NOMO-1 (cell line): ENCODE results near the gene BATF.

Experiments used
- DNase-seq, 2 experiments: peaks; one replicate each; lab custom pipeline; 2025; ENCODE audit not compliant: unreplicated experiment in 2 of 2; lab: John Stamatoyannopoulos, UW

BATF gene

GRCh38 chr14:75499084-75499875 lies 23.0 kb upstream of the BATF start:
- DNase-seq: no peak

GRCh38 chr14:75501080-75501479 lies 21.2 kb upstream of the BATF start:
- no peak for DNase-seq

DNA sequence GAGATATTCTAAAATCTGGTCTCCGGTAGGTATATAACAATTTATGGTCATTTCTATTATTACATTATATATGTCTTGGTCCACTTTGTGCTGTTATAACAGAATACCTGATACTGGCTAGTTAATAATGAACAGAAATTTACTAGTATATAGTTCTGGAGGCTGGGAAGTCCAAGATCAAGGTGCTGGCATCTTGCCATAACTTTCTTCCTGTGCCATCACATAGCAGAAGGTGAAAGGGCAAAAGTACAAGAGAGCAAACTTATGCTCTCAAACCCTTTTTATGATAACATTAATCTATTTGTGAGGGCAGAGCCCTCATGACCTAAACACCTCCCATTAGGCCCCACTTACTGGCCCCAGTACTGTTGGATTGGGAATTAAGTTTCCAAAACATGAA lies 17.9 kb upstream of the BATF start:
- no peak for DNase-seq

GRCh38 chr14:75506930-75507329 lies 15.3 kb upstream of the BATF start:
- no peak for DNase-seq

- no peak for DNase-seq
Measured at GRCh38 chr14:75510547-75510946, 11.7 kb upstream of the BATF start.

DNA sequence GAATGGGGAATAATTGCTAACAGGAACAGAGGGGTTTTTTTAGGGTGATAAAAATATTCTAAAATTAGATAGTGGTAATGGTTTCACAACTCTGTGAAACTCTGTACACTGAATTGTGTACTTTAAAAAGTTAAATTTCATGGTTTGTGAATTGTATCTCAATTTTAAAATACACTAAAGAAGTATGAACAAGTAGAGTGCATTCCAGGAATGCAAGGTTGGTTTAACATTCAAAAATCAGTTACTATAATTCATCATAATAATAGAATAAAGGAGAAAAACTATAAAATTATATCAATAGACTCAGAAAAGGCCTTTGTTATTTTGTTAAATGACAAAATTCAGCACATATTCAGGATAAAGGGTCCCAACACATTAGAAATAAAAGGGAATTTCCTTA lies 11.1 kb upstream of the BATF start:
- no peak for DNase-seq

GRCh38 chr14:75513911-75514672 lies 8.2 kb upstream of the BATF start:
- DNase-seq: no peak

GRCh38 chr14:75514673-75515628 lies 7.3 kb upstream of the BATF start:
- DNase-seq: peak; percentile 75 to 85

GRCh38 chr14:75515629-75515996 lies 6.7 kb upstream of the BATF start:
- peak; percentile 69 to 89 for DNase-seq

GRCh38 chr14:75518625-75519024 lies 3.6 kb upstream of the BATF start:
- DNase-seq: peak; percentile 13 to 41

DNA sequence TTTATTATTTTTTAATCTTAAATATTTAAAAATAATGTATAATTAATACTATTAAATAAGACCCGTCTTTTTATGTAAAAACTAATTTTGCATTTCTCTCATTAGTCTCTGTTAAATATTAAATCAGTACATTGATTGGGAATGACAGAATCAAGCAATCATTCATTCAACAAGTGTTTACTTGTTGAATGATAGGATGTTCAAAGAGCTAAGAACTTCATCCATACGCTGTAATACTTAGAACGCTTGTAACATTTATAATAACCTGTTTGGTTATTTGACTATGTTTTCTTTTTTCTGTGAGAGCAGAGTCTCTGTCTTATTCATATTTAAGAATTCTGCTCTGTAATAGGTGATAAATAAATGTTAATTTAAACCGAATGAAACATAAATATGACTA lies 2.9 kb upstream of the BATF start:
- DNase-seq: no peak

- DNase-seq: no peak
Measured at GRCh38 chr14:75519826-75520728, 2.2 kb upstream of the BATF start.

DNA sequence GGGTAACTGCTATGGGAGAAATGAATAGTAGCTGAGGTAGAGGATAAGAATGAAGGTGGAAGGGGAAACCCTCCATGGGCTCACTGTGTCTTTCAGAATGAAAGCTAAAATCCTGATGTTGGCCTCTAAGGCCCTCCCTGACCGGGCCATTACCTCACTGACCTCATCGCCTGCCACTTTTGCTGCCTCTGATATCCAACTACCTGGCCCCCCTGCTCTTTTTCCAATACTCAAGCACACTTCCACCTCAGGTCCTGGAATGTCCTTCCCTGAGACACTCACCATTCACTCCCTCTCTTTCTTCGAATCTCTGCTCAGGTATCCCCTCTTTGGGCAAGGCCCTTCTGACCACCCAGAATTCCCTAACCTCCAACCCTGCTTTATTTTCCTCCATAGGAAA lies 1.4 kb upstream of the BATF start:
- DNase-seq: no peak

DNA sequence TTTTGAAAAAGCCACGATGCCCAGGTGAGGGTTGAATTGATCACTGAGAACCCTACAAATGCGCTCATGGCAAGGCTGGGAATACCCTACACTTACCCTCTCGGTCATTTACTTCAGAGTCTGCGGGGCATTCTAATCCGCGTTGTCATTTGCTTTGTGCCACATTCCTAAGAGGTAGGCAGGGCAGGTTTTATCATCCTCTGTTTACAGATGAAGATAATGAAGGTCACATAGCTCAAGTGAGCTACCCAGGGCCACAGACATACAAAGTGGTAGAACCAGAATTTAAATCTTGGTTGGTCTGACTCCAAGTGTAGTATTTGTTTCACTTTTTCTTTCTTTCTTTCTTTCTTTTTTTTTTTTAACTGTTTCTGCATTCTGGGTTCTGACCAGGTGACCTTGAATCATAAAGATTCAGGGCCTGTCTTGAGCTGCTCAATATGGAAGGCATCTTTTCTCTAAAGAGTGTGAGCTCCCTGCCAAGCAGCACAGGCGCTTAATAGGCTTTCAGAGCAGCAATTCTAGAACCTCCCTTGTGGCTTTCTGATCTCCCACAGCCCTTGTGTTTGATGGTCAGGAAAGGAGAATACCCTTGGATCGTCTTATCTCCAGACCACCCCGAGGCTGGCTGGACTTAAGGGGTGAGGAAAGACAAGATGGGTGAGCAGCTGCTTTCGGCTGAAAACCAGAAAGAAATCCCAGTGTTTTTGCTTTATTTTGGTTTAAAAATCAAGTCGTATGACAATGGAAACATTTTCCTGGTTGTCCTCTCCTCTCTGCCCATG lies 662 bp upstream of the BATF start:
- no peak for DNase-seq

DNA sequence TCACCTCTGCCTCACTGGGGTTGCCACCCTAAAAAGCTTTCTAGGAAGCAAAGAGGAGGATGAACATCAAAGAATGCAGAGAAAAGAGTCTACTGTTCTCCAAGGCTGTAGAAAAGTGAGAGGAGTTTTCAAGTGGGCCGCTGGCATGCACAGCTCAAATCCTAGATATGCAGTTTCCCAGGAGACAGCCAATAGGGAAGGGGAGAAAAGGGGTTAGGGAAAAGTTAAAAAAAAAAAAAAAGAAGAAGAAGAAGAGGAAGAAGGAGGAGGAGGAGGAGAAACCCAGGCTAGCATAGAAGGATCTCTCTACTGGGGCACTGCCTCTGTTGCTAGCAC lies 682 bp downstream of the BATF start:
- DNase-seq: no peak

DNA sequence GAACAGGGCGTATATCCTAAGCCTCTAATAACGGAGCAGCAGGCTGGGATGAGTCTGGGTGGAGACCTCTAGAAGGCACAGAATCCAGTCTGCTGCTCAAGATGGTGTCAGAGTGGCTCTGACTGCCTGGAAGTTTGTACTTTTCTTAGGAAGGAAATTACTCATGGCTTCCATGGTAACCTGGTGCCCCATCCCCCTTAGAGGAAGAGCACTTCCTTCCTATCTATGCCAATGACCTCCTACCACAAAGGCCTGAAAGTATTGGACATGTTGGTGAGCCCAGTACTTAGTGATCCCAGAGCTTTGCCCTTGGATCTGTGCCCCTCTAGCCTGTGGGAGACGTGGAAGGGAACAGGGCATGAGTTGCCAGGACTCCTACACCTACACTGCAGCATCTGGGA lies 1.5 kb downstream of the BATF start:
- DNase-seq: no peak

GRCh38 chr14:75525969-75526368 lies 3.7 kb downstream of the BATF start:
- no peak for DNase-seq

DNA sequence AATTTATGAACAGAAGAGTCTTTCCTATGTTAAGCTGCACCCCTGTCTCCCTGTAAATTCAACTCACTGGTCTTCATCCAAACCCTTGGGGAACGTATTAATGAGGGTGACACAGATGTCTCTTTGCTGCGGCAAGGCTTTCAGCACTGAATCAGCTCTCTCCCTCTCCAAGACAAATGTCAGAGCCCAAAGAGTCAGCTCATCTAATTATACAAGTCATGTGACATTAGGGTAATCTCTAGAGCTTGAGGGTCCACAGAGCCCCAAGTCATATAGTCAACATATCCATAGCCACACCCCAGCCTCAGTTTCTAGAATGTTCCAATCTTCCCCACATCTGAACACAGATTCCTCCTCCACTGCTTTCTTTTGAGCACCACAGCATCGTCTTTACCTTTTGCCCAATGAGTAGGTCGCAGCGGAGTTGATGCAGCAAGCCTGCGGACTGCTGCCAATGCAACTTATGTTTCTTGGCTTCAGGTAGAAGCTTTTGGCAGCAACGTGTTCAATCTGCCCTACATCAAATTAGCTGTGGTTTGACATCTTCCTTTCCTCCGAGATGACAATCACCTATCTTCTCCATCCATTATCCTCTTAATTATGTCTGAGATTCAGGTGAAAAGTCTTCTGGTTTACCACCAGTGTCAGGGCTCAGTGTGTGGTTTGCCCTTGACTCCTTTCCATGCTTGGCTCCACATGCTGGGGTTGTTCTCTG lies 5.3 kb downstream of the BATF start:
- no peak for DNase-seq

DNA sequence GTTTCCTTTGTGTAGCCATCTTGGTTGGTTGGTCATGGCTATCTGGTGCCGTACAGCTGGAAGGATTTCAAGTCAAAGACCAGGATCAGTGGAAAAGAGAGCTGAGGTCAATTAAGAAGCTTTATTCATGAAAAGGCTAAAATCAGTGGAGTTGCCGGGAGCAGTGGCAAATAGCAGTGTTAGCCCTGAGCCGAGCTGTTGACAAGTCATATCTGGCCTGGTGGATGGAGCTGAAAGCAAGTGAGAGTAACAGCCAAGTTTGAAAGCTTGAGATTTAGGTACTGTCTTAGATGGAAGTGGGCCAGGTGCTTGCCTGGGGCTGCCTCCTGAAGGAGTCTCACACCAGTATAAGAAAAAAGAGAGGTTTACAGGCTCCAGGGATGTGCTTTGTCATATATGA lies 9.0 kb downstream of the BATF start:
- no peak for DNase-seq
